Common myeloid progenitor, CD34-positive (primary cell): ENCODE data around the gene SDR39U1.

Experiments
- CTCF ChIA-PET: fragments of 350-600 bp; sonication (Branson Sonifier 250); formaldehyde crosslinking; loops from one replicate; lab custom pipeline; 2021; ENCODE audit warnings: antibody characterized with exemption; lab: Charles Lee
- POLR2A ChIA-PET: fragments of 350-600 bp; sonication (Branson Sonifier 250); formaldehyde crosslinking; loops from one replicate; lab custom pipeline; 2021; ENCODE audit warnings: antibody characterized with exemption; lab: Charles Lee
- DNase-seq, 3 donors: peaks; one replicate each; pipeline versions ENCODE4 v3.0.0 to v3.0.0-alpha.2; 2013
- H3K27ac ChIP-seq, 2 experiments: 1 replicate in 1 of 2; 2 replicates in 1 of 2; pipeline ENCODE4 v1.7.0; 2013; ENCODE audit warnings: inconsistent platforms in 2 of 2, low read length in 2 of 2, mild to moderate bottlenecking in 2 of 2, low read depth in 1 of 2, moderate library complexity in 1 of 2; ENCODE audit not compliant: severe bottlenecking in 2 of 2, insufficient read depth in 1 of 2, poor library complexity in 1 of 2
- H3K27me3 ChIP-seq, 5 experiments: replicated peaks in 2 of 5; 1 replicate in 3 of 5; 2 replicates in 2 of 5; pipeline versions ENCODE4 v1.6.1 to v1.7.0; 2013; ENCODE audit warnings: low read length in 4 of 5, mild to moderate bottlenecking in 2 of 5, moderate library complexity in 2 of 5, inconsistent platforms in 1 of 5; ENCODE audit not compliant: insufficient read depth in 5 of 5, control insufficient read depth in 4 of 5
- H3K36me3 ChIP-seq, 4 experiments: 1 replicate in 2 of 4; 2 replicates in 2 of 4; pipeline versions ENCODE4 v1.6.1 to v1.7.0; 2013; ENCODE audit warnings: low read length in 3 of 4, control low read depth in 1 of 4, mild to moderate bottlenecking in 1 of 4; ENCODE audit not compliant: control insufficient read depth in 4 of 4, insufficient read depth in 4 of 4
- H3K4me1 ChIP-seq, 4 experiments: 1 replicate in 3 of 4; 2 replicates in 1 of 4; pipeline versions ENCODE4 v1.6.1 to v1.7.1; 2013; ENCODE audit warnings: low read length in 3 of 4, mild to moderate bottlenecking in 3 of 4, control low read depth in 1 of 4, inconsistent platforms in 1 of 4, moderate library complexity in 1 of 4; ENCODE audit not compliant: control insufficient read depth in 4 of 4, insufficient read depth in 4 of 4; ENCODE audit errors: control extremely low read depth in 1 of 4
- H3K4me3 ChIP-seq, 7 experiments: 1 replicate in 4 of 7; 2 replicates in 3 of 7; pipeline versions ENCODE4 v1.5.1 to v1.7.0; 2013; ENCODE audit warnings: mild to moderate bottlenecking in 7 of 7, low read length in 6 of 7, moderate library complexity in 6 of 7, inconsistent platforms in 2 of 7, low read depth in 2 of 7, control low read depth in 1 of 7; ENCODE audit not compliant: insufficient read depth in 4 of 7, control insufficient read depth in 1 of 7; ENCODE audit errors: extremely low read depth in 1 of 7
- H3K9me3 ChIP-seq, 5 experiments: 1 replicate in 4 of 5; 2 replicates in 1 of 5; pipeline versions ENCODE4 v1.6.1 to v1.7.1; 2013; ENCODE audit warnings: low read length in 4 of 5, mild to moderate bottlenecking in 2 of 5, inconsistent platforms in 1 of 5, low read depth in 1 of 5, moderate library complexity in 1 of 5; ENCODE audit not compliant: control insufficient read depth in 4 of 5, insufficient read depth in 2 of 5; ENCODE audit errors: control extremely low read depth in 1 of 5
- WGBS: methylation state at CpG from one replicate; pipeline ENCODE4 v1.1.5; 2013; ENCODE audit not compliant: insufficient coverage; 5-methylcytosine and 5-hydroxymethylcytosine counted together

SDR39U1 gene

GRCh38 chr14:24441904-24442239, 704 bp downstream of the SDR39U1 start:
- Histone ChIP-seq H3K27ac (peak overlapping the region; percentile 92 to 97), H3K9me3 (no peaks in the 10 kb centered on the region), H3K4me1 (peaks cover 9 to 44% (median 37%) of the 10 kb centered on the region in 4 experiments), H3K27me3 (no peaks in the 10 kb centered on the region), H3K4me3 (peak overlapping the region; percentile 60 to 96 (median 83)), H3K36me3 (peaks cover 6 to 42% (median 29%) of the 10 kb centered on the region in 4 experiments)
- CTCF ChIA-PET: interaction anchor here (0.8 to 21.5 kb wide), 5 partner anchors 10 to 110 kb away, joined by 3 to 488 read pairs (median 5); partner anchors contain the start of genes ADCY4, CBLN3, KHNYN and RIPK3
- POLR2A ChIA-PET: interaction anchor here (0.9 to 1.7 kb wide), 2 partner anchors 33 to 108 kb away, joined by 5 to 6 read pairs; no protein-coding TSS in a partner anchor
- 0% methylated on average over 7 of the region's 12 CpGs for WGBS
- DNase-seq: peak in 1 of 3 donors; percentile 32

GRCh38 chr14:24441485-24441884, 1.1 kb downstream of the SDR39U1 start:
- POLR2A ChIA-PET: interaction anchor here (0.9 to 1.7 kb wide), 2 partner anchors 34 to 108 kb away, joined by 5 to 6 read pairs; no protein-coding TSS in a partner anchor
- Histone ChIP-seq H3K27me3 (no peaks in the 10 kb centered on the region), H3K36me3 (peaks cover 6 to 42% (median 29%) of the 10 kb centered on the region in 4 experiments), H3K9me3 (no peaks in the 10 kb centered on the region), H3K4me3 (peak overlapping the region in 5 of 7 experiments; percentile 78 to 96 (median 83)), H3K4me1 (peaks cover 11 to 47% (median 40%) of the 10 kb centered on the region in 4 experiments), H3K27ac (peak overlapping the region; percentile 3 to 97)
- 100% methylated on average over 2 of the region's 5 CpGs for WGBS
- CTCF ChIA-PET: interaction anchor here (0.8 to 21.5 kb wide), 6 partner anchors 10 to 131 kb away, joined by 3 to 488 read pairs (median 5); partner anchors contain the start of genes ADCY4, CBLN3, KHNYN and LTB4R2
- no peak for DNase-seq

- Histone ChIP-seq H3K4me3 (peak overlapping the region in 1 of 7 experiments; percentile 87), H3K4me1 (peaks cover 12 to 54% (median 47%) of the 10 kb centered on the region in 4 experiments), H3K36me3 (peaks cover 6 to 42% (median 31%) of the 10 kb centered on the region in 4 experiments), H3K27ac (no peak overlapping the region), H3K9me3 (no peaks in the 10 kb centered on the region), H3K27me3 (no peaks in the 10 kb centered on the region)
- 97% methylated on average over 6 of the region's 8 CpGs for WGBS
- ChIA-PET POLR2A (interaction anchor here (1.7 kb wide), 1 partner anchor 107 kb away, joined by 6 read pairs; no protein-coding TSS in a partner anchor), CTCF (interaction anchor here (0.7 to 21.5 kb wide), 7 partner anchors 9 to 131 kb away, joined by 3 to 488 read pairs (median 5); partner anchors contain the start of genes ADCY4, CBLN3, KHNYN and LTB4R2)
- DNase-seq: no peak
Observed at GRCh38 chr14:24440606-24441399, 1.8 kb downstream of the SDR39U1 start.

GRCh38 chr14:24439830-24440605, 2.6 kb downstream of the SDR39U1 start:
- Histone ChIP-seq H3K9me3 (no peaks in the 10 kb centered on the region), H3K4me1 (peaks cover 12 to 62% (median 54%) of the 10 kb centered on the region in 4 experiments), H3K36me3 (peaks cover 6 to 42% (median 32%) of the 10 kb centered on the region in 4 experiments), H3K27me3 (no peaks in the 10 kb centered on the region), H3K27ac (peak overlapping the region in 1 of 2 experiments; percentile 6), H3K4me3 (no peak overlapping the region)
- ChIA-PET POLR2A (interaction anchor here (0.6 kb wide), 1 partner anchor 78 kb away, joined by 3 read pairs; no protein-coding TSS in a partner anchor), CTCF (interaction anchor here (0.7 to 21.5 kb wide), 6 partner anchors 8 to 130 kb away, joined by 3 to 488 read pairs (median 18); partner anchors contain the start of genes ADCY4, CBLN3, KHNYN and LTB4R2)
- DNase-seq: no peak
- WGBS: 92% methylated on average over 14 of the region's 15 CpGs

GRCh38 chr14:24439257-24439656, 3.3 kb downstream of the SDR39U1 start:
- H3K27ac ChIP-seq: no peak overlapping the region
- CTCF ChIA-PET: interaction anchor here (1.2 to 21.5 kb wide), 4 partner anchors 8 to 107 kb away, joined by 3 to 488 read pairs (median 39); partner anchors contain the start of genes ADCY4, CBLN3, KHNYN and RIPK3
- H3K27me3 ChIP-seq: no peaks in the 10 kb centered on the region
- no peaks in the 10 kb centered on the region for H3K9me3 ChIP-seq
- no peak overlapping the region for H3K4me3 ChIP-seq
- WGBS: 88% methylated on average over 1 of the region's 1 CpG
- peaks cover 12 to 62% (median 54%) of the 10 kb centered on the region in 4 experiments for H3K4me1 ChIP-seq
- no peak for DNase-seq
- POLR2A ChIA-PET: interaction anchor here (0.6 kb wide), 1 partner anchor 77 kb away, joined by 3 read pairs; no protein-coding TSS in a partner anchor
- peaks cover 6 to 42% (median 34%) of the 10 kb centered on the region in 4 experiments for H3K36me3 ChIP-seq
